Measurements from ENCODE around the gene ATP13A5.

ATP13A5 gene

DNA sequence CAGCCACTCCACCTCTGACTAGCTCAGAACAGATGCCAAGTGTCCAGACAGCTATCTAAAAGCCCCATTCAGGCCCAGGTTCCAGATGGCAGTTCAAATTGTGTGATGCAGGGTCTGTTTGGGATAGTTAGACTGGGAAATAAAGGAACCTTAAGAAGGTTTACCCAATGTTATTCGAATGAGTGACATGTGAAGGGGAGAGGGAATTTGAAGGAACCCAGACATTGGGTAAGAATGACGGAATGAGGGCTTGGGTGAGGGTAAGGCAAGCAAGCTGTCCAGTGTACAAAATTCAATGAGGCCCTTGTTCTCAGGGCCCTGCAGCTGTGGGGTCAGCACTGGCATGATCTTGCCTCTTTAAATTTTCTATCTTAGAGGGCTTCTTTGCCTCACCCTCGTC is 34.1 kb downstream of the ATP13A5 start:
- no peak for DNase-seq

DNA sequence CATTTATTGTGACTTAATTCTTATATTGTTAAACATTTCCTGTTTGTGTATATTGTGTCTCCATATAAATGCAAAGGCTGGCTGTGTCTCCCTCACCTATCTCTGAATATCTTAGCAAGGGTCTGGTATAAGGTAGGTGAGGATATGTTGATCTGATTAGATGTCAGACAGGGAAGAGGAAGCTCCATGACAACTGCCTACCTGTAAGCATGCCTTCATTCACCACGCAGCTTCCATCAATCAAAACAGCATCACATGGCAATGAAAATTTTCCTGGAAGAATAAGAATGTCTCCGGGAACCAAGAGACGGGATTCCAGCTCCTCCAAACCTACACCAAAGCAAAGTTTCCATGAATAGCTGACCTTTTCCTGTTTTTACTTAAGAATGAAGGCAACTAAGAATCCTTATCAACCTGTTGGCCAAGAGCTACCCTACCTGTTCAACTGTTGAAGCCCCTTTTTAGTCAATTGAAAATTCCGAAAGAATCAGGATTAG is 34.8 kb downstream of the ATP13A5 start:
- DNase-seq: no peak

DNA sequence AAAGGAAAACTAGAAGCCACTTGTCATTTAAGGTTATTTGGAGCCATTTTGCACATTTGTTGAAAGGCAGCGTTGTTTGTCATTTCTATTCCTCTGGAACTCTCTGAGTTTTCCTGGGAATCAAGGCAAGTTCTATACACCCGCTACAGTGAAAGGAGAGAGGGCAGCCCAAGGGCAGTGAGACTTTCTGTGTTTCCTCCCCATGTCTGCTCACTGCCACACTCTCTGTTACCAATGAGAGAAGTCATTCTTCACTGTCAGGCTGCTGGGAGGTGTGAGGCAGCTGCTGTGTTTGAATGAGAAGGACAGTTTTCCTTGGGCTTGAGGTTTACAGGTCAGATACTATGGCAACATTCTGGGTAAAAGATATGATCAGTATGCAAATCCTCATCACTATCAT is 36.0 kb downstream of the ATP13A5 start:
- no peak for DNase-seq

GRCh38 chr3:193335031-193335430 is 43.5 kb downstream of the ATP13A5 start:
- no peak for DNase-seq

GRCh38 chr3:193333229-193333628 is 45.3 kb downstream of the ATP13A5 start:
- no peak for DNase-seq

DNA sequence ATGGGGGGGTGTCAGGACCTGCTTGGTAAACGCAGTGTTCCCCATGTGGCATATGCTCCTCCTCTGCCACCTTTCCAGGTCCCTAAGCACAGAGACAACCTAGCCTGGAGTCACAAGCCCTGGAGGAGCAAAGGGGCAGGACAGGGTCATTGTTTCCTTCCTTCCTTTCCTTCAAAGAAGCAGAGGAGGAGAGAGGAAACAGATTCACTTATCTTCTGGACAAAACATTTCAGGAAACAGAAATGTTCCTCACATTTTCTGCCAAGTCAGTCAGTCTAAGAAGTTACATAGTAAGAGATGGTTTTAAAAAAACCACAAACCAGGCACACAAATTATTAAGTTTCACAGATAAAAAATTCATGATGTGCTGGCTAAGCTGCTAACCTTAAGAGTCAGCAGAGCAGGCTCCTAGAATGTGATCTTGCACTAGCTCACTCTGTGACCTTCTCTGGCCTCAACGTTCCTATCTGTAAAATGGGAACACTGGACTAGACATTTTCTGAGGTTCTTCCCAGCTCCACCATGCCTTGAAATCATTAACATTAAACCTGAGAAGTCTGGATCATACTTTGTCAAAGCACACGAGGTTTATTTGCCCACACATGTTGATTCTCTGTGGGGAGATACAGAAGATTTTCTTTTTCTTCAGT is 47.9 kb downstream of the ATP13A5 start:
- no peak for DNase-seq

DNA sequence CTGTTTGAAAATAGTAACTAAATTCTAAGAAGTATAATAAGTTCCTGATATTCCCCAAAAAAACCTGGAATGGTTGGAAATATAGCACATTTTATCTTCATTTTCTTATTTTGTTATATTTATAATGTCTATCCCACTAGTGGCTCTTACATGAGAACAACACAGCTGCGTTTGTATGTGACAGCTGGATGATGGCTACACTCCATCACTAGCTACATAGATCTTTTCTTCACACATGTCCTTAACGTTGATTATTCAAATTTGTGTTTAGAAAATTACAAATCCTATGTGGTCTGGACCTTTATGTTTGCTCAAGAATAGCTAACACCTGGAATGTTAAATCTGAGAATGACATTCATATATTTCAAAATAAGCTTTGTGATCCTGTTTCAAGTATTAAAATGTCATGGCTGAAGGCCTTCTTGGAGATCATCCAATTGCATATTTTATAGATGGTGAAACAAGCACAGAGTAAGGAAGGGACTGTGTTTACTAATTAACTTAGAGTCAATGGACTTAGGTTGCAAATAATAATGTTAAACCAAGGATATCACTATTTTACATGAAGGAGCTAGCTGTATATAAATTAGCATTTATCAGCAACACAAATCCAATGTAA is 60.8 kb downstream of the ATP13A5 start:
- no peak for DNase-seq

- no peak for DNase-seq
Observed at GRCh38 chr3:193314161-193314560, 64.4 kb downstream of the ATP13A5 start.

DNA sequence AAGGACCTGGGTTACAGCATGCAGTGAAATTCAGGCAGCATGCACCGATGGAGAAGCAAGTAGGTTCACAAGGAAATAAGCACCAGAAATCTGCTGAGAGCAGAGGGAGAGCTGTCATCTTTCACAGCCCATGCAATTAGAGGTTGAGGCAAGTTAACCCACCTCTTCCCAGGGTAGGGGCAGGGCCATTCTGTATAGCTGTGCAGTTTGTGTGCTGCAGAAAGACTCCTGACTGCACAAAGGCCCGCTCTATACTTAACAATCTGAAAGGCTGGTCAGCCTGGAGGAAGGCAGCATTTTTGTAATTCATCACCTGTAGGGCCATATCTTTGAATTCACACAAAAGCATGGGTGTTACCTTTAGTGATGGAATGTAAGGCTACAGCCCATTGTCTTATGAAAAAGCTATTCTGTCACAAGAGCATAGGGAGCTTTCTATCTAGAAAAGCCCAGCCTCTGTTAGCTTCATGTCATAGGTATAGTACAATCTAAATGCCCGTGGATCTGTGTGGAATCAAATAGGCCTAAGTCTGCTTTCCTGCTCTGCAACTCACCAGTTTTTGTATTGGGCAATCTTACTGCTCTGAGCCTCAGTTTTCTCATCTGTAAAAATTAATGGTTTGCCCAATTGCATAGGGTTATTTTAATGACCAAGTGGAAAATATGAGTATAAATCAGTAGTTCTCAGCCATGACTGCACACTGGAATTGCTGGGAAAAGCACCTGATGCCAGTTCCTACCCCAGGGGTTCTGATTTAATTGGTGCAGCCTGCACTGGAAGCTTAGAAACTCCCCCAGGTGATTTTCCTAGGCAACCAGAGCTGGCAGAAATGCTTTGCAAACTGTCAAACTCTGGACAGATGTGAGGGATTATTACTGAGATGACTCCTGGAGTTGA is 65.2 kb downstream of the ATP13A5 start:
- no peak for DNase-seq

- DNase-seq: no peak
Observed at GRCh38 chr3:193310914-193311723, 67.4 kb downstream of the ATP13A5 start.

DNA sequence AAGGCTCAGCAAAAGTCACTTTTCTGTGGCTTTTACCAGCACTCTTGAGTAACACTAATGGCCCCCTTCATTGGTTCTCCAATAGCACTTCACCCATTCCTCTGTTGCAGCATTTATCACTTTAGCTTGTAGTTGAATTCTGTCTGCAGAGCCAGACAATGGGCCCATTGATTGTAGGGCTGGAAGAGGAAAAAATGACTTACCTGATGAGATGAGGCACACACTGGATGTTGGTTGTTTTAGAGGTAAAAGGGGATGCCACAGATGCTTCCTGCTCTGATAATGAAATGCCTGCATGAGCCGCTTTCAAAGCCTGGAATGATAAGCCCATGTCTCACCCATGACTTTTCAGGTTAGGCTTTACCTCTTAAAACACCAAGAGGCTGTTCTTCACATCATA is 73.2 kb downstream of the ATP13A5 start:
- no peak for DNase-seq

GRCh38 chr3:193301433-193301832 is 77.1 kb downstream of the ATP13A5 start:
- no peak for DNase-seq

DNA sequence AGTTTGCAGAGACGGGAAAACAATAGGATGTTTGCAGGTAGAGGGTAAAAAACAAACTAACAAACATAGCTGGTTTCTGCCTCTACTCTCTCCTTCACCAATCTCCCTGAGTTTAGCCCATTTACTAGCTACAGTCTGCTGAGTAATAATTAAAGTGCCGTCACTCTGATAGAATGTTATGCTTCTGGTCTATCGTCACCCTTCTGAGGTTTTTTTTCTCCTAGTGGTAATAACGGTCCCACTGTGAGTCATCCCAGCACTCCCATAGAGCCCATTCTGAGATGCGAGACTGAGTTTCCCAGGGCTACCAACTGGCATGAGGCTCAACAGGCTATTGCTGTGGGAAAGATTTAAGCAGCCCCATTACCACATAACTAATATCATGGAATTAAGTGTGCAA is 81.1 kb downstream of the ATP13A5 start:
- DNase-seq: no peak

GRCh38 chr3:193295985-193296384 is 82.6 kb downstream of the ATP13A5 start:
- DNase-seq: no peak

- no peak for DNase-seq
Observed at GRCh38 chr3:193292386-193292785, 86.2 kb downstream of the ATP13A5 start.

- no peak for DNase-seq
Observed at GRCh38 chr3:193271101-193271840, 107.3 kb downstream of the ATP13A5 start.

DNA sequence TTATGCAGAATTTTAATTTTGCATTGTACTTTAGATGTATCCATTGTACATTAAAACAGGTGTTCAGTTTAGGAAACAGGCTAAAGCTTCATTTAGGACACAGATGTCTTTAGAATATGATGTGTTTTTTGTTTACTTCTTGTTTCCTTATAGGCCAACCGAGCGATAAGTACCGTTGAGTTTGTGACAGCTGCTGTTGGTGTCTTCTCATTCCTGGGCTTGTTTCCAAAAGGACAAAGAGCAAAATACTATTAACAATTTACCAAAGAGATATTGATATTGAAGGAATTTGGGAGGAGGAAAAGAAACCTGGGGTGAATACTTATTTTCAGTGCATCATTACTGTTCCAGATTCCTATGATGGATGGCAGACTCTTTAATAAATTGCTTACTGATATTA is 108.1 kb downstream of the ATP13A5 start:
- DNase-seq: no peak

GRCh38 chr3:193269343-193270028 is 109.1 kb downstream of the ATP13A5 start:
- no peak for DNase-seq

GRCh38 chr3:193262707-193263106 is 115.8 kb downstream of the ATP13A5 start:
- DNase-seq: no peak

- no peak for DNase-seq
Observed at GRCh38 chr3:193261970-193262369, 116.6 kb downstream of the ATP13A5 start.

- DNase-seq: no peak
Observed at GRCh38 chr3:193253986-193254660, 124.4 kb downstream of the ATP13A5 start.

Measured in amniotic stem cell (primary cell).